Stimulated activated CD8-positive, alpha-beta memory T cell treated with anti-CD3 and anti-CD28 coated beads, Interleukin-7, amount 100 ng/mL, for 24 hours (primary cell): ENCODE measurements around the gene CTBP2.

ENCODE experiments used
- DNase-seq: peaks from one replicate; pipeline ENCODE4 v3.0.0-alpha.2; 2020; ENCODE audit warnings: low read depth

The CTBP2 gene

DNA sequence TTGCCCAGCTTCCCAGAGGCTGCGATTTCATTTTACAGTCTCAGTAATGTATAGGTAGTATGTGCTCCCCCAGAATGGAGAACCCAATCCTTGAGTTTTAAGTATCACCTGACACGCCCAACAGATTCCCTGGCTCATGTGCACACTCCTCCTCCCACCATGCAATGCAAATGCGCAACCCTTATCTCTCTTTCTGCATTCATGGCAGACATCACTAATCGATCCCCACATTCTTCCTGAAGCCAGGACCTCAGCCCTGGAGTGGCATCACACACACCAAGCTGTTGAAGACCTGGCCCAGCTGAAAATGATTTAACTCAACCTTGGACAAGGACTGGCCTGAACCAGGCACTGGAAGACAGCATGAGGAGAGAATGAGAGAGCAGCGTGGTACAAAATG lies 150.0 kb downstream of the CTBP2 start:
- DNase-seq: no peak

DNA sequence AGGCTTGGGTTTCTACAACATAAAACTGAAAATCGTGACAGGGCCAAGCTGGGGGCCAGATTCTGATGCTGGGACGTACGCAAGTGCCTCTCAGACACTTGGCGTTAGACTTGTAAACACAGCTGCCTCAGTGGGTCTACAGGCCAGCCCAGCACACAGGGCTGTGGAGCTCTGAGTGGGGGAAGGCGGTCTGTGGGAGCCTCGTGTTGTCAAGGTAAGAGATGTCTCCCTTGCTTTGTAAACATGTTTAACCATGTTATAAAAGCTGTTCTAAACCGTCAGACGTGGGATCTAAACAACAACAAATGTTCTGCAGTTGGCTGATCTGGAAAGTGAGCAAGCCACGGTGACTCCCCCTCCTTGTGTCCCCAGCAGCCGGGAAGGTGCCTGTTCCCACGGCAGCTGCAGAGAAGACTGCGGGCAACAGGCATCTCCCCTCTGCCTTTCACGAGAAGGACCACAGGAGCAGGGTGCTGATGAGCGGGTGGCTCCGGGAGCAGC lies 150.7 kb downstream of the CTBP2 start:
- DNase-seq: no peak

DNA sequence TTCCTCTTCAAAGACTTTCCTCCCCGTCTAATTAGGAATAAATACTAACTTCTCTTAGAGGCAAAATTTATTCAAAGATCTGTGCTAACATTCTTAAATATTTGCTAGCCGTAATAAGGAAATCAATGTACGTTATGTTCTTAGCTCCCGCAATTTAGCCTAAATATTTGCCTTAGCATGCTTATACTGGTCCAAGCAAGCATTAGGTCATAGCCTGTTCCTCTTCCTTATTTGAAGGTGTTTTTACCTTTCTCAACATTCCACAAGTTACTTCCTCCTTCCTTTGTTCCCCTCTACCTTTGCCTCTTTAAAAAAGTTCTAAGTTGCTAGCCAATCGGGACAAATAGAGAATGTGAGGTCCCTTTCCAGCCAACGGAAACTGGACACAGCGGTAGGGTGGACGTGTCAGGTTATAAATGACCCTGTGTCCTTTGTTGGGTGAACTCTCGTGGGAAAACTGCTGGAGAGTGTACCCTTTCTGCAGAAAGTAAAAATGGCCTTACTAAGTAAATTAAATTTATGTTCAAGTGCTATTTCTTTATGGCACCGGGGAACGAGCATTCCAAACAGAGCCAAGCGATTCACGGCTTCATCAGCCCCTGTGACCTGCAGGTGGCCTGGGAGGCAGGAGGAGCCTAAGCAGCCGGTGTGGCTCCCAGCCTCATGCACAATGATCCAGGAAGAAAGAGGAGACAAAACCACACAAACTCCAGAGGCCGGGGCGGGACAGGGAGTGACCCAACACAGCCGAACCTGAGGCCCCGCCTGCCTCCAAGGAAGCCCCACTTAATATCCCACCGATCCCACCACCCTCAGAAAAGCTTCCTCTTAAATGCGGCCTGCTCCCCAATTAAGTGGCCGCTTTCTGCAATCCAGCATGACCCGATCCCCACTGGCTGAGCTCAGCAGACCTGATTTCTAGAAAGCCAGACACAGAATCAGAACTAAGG lies 151.4 kb downstream of the CTBP2 start:
- no peak for DNase-seq

DNA sequence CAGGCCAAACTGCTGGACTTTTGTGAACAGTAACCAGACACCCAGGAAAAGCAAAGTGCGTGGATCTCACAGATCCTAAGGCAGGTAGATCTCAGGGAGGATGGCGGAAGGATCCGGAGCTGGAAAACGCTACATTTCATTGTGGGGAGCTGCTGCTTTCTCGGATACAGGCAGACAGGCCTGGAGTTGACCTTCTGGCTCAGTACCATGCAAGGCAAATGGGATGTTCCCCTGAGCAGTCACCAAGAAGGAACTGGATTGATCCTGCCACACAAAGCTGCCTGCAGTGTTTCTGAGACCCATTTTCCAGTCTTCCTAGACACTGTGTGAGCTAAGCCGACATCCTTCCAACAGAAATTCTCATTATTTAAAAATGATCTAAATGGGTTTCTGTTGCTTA lies 152.9 kb downstream of the CTBP2 start:
- no peak for DNase-seq

DNA sequence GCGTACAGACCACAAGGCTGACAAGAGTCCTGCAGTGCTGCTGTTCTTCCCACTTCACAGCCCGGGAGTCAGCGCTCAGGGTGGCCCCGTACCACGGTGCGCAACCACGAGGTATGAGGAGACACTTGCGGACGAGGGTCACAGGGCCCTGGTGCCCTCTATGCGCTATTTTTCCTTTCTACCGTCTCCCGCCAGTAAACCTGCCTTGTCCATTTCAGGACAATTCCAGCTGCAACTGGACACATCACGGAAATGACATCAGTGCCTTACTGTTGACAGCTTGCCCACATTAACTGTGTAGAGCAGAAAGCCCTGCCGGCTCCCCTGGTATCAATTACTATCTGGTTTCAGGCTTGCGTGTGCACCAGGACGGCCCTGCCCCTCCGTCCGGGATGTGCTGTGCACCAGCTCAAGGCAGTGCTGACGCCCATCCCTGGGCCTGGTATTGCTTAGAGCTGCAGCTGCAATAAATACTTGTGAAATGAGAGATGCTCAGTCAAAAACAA lies 153.4 kb downstream of the CTBP2 start:
- no peak for DNase-seq

DNA sequence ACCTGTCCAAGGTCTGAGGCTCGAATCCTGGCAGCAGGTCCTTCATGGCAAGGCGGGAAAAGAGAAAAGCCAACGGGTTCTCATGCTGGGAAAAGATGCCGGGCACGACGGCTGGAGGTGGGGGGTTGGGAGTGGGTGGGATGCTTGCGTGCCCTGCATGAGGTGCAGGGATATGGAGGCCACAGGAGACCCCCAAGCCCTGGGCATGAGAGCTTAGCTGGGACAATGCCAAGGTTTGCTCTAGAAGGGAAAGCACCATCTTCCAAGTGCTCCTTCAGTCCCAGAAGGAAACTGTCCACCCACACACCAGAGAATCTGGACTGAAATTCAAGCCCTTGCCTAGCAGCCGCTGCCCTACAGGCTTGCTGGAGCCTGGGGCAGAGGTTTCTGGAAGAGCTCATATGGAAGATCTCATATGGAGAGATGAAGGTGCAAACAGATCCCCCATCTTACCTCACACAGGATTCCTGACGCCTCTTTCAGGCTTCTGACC lies 154.1 kb downstream of the CTBP2 start:
- no peak for DNase-seq

DNA sequence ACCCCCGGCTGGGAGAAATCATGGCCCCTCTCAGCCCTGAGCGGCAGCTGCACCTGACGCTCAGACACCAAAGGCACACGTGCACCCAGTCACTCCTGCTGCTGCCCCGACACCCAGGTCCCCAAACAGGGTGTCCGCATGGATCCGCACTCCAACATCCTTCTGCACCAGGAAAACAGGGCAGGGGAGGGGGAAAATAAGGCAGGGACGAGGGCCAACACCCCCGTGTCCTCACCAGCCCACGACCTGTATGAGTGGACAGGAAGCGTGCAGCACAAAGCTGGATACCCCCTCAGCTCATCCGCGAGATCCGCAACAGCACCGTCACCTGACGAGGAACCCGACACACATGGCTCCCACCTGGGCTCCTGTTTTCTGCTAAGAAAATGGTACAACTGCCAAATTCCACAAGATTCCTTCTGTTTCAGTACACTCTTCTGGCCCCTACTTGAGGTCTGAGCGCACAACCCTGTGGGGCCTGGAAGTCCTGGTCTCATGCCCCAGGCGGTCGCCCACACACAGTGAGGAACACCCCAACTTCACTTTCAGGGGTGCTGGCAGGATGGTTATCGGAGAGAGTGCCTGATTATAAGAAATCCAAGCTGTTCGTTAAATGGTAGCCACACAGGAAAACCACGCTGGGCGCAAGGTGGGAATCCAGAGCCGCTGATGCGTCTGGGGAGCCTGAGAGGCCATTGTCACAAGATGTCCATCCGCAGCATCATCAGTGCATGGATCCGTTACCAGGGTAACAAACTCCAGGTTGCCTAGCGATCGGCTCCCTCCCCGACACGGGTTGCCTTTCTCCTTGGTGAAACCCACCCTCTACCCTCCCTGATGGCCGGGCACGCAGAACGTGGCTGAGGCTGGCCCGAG lies 154.8 kb downstream of the CTBP2 start:
- no peak for DNase-seq

DNA sequence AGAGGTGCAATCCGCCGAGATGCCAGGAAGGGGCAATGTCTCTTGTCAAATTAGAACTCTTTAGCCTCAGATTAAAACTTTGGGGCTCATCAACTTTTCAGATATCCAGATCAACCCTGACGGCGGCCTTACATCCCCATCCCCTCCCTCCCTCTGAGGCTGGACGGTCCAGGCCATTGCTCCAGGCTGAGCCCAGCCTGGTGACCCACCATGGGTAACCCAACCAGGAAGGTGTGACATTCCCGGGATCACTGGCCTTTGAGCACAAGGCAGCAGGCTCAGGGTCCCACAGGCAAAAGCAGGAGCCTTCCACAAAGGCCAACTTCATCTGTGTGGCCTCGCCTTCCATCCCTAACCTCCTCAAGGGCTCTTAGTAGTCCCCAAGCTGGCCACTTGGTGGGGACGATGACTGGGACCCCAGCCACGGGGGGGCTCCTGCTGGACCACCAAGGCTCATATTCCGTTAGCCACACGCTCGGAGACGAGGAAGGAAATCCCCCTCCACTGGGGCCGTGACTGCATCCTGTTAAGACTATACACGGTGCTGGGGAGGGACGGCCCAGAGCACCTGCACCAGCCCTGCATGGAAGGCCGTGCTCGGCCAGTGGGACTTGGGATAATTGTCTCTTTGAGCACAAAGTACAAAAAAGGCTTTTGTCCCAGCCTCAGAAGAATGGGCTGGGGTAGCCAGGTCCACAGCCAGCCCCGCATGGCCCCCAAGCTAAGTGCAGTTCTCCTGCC lies 155.6 kb downstream of the CTBP2 start:
- DNase-seq: no peak

DNA sequence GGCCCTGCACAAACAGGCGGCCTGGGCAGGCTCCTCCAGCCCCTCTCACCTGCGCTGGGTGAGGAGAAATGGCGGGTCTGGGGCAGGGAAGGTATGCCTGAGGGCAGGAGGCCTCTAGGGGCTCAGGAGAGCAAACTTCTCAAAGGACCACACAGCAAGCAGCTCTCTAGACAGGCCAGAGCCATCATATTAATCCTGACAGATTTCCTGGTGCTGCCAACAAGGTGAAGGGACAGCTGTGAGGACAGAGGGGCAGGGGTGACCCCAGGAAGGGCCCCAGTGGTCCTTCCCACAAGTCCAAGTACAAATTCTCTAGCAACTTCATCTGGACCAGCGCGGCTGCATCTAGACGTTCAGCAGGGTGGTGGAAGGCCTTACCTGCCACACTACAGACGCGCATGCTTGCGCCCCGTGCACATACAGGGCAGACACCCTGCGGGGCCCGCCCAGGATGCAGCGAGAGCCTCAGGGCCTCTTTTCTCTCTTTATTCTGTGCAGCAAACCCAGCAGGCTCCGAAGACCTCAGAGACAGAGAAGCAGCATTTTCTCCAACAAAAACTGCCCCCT lies 156.4 kb downstream of the CTBP2 start:
- no peak for DNase-seq

DNA sequence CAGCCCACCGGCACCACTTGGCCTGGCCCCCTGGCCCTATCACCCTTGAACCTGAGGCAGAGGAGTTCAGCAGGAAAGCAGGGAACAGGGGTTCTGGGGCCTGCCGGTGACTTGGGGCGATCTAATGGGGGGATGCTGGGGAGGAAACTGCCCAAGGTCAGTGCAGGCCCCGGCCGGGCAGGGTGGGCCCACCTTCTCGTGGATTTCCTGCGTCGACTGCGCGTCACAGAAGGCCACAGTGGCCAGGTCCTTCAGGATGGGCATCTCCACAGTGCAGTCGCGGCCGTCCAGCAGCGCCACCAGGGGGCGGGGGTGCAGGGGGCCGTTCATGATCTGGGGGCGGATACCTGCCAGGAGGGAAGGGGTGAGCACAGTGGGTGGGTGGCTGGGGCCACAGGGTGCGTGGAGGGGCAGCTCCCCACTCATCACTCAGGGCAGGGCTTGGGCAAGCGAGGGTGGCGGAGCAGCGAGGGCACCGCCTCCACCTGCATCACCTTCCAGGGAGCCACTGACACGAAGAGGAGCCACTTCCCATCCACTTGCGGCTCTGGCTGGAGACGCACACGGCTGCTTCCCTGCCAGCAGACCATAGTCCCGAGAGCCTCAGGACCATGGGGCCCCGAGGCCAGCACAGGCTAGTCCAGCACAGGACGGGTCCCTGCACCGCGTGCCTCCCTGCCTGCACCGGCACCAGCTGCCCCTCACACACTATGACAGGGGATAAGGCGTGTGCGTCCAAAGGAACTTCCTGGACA lies 157.0 kb downstream of the CTBP2 start:
- no peak for DNase-seq

DNA sequence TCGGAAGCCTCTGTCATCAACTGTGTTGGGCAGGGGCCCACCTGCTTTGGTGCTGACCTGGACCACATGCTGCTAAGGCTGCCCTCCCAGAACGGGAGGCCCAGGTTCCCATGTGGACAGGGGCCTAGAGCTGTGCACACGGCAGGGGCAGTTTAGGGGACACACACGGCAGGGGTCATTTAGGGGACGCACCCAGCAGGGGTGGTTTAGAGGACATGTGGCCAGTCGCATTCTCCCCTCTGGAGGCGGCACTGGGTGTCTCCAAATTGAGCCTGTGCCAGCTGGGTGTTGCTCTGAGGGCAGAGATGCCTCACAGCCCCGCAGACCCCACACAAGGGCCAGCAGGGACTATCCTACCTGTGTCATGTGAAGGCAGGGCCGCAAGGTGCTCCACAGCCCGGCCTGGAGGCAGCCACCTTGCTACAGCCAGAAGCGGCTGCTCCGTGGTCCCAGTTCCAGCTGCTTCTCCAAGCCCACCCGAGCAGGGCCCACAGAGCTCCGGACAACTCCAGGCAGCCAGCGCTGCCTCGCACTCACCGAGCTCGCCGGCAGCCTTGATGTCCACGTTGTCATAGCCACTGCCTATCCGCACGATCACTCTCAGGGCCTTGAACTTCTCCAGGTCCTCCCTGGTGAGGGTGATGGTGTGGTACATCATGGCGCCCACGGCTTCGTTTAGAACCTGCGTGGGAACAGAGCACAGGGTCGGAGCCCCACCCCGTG lies 157.8 kb downstream of the CTBP2 start:
- no peak for DNase-seq

DNA sequence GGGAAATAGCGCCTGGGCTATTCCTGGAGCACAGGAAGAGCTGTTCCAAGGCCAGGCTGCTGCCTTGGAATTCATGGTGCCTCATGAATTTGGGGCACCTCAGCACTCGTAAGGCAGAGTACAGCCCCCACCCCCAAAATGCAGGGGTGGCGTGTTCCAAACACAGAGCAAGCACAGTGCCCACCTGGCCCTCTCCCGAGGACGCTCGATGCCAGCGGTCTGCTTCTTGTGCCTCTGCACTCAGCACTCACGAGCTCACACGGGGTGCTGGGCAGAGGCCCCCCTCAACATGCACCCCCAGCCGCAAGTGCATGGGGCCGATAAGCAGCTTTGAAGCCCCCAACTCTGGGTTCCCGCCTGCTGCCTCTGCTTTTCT lies 158.3 kb downstream of the CTBP2 start:
- no peak for DNase-seq

DNA sequence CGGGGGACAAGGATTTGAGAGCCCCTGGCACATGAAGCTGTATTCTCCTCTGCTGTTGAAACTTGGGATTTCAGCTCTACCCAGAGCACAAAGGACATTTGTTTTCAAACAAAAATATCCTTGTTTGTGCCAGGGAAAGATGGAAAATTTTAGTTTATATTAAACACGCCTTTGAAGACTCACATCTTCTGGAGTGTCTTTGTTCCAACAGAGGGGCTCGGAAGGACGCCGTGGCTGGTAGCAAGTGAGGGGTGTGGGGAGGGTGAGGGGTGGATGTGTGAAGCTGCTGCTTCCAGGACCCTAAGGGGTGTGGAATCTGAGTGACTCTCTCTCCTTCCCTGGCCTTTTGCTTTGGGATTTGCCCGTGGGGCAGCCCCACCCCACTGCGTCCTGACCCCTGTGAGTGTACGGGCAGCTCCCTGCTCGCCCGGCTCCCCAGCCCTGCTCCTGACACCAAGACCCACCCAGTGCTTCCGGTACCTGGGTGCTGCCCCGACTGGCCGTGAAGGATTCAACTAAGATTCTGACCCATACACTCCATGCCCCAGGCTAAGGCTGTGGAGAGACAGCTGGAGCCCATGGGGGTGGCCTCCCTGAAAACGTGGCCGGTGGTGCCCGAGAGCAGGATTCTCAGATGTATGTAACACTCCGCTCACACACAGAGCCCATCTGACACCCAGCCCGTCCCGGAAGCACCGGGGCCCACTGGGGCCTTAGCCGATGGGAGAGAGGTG lies 158.9 kb downstream of the CTBP2 start:
- DNase-seq: no peak

DNA sequence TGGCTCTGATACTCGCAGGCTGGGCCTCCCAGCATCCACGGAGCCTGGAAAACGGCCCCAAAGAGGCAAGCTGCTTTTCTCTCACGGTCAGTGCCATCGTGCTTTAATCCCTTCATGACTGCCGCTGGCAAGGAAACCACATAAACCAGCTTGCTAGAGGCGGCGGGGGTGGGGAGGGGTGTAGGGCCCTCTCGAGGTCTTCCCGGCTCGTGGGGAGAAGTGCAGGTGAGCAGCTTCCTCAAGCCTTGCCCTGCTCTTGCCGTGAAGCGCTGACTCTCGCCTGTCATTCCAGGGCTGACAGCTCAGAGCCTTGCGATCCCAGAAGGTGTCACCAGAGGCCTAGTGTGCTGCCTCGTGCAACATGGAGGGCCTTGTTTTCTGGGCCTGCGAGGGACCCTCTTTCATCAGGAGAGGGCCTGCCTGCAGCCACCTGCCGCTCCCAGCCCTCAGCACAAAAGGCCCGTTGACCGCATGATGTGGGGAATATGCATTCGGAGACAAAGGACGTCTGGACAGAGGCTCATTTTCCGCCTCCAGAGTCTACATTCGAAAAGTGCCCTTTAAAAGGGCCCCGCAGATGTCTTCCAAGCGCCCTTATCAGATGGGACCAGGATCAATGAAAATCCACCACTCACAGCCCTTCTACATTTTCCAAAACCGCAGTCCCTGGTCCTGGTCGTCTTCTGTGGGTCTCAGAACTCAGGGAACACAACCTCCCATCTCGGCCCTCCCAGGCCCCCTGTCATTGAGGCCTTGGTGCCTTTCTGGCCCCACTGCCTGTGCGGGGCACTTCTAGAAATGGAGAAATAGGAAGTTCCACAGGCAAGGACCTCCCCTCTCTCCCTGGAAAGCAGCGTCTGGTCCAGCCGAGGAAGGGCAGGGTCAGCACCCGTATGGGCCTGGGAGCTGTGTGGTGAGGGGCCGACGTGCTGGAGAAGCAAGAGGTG lies 159.7 kb downstream of the CTBP2 start:
- DNase-seq: no peak

DNA sequence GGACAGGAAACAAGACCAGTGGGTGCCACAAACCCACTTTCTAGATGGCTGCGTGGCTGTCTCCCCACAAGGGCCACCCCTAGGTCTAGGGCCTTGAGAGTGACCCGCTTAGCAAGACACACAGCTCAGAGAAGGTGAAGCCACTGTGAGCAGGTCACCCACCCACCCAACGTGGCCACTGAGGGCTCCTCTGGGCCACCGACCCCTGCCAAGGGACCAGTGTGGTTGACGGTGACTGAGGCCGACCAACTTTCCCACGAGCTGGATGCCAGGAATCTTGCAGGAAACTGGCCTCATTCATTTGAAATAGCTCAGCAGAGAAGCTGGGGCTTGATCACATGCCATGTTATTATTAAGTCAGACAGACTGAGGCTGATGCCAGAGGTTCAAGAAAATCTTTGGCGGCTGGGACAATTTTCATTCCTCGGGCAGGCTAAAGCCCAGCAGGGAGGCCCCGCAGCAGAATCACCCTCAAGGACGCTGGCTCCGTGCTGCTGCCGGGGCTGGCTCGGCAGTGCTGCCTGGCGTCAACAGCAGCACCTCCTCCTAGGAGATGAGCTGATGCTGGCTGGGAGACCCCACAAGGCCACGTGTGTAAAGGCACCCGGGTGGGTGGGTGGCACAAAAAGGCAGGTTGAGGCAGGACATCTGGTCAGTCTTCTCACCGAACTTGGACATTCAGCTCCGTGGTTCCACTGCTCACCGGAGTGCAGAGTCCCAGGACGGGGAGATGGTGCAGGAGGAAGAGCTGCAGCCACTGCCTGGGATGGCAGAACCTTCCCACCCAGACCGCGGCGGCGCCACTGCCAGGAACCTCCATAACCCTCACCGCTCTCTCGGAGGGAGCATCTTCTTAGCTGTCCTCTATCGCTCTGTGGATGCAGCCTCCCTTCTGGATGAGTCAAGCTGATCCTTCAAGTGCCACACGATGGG lies 160.7 kb downstream of the CTBP2 start:
- DNase-seq: no peak

DNA sequence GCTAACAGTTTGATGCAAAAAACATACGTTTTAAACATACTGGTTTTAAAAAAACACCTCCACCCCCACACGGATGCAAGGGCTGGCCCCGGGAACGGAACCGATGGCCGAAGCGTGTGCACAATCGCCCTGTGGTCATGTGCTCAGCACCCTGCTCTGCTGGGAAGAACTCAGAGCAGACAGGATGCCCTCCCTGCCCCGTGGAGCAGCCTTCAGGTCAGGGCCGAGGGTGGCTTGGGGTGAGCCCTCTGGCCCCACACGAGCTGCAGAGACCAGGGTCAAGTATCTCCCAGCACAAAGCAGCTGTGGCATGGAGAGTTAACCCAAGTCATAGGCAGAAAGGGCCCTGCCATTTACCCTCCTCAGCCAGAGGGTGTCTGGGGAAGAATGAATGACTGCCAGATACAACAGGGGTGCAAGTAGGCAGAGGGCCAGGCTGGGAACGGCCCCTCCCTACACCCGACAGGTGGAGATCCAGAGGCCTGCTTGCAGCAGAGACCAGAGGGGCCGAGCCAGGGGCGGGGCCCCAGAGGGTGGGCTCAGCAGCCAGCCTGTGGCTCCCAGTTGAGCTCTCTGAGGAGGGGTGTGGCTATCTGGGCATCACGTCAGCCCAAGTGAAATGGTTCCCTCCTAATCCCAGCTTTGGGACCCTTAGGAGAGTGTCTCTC lies 161.6 kb downstream of the CTBP2 start:
- no peak for DNase-seq
